Stimulated activated memory B cell treated with anti-CD40 and anti-IgM and Interleukin-4, amounts not matched to agents 10 μg/mL and 1 μg/mL and 100 μg/mL, for 72 hours (primary cell): ENCODE results near the gene APH1A.
"Not testable (repeated sequence)": the region's sequence is repeated elsewhere in the genome, so short reads cannot be mapped to it uniquely, and the experiment has no call there.

Experiments used
- ATAC-seq: fragments of 150-1000 bp; cut with Tn5 transposase; 2 replicates; pipeline ENCODE4 v1.10.0; 2021
- H3K27ac Mint-ChIP-seq: one replicate; pipeline ENCODE4 v1.8.0; 2022; ENCODE audit warnings: mild to moderate bottlenecking, mixed read lengths
- H3K27me3 Mint-ChIP-seq: one replicate; pipeline ENCODE4 v1.8.0; 2022; ENCODE audit warnings: mixed read lengths
- H3K36me3 Mint-ChIP-seq: one replicate; pipeline ENCODE4 v1.8.0; 2022; ENCODE audit warnings: mixed read lengths
- H3K4me1 Mint-ChIP-seq: one replicate; pipeline ENCODE4 v1.8.0; 2022; ENCODE audit warnings: mixed read lengths
- H3K4me3 Mint-ChIP-seq: one replicate; pipeline ENCODE4 v1.8.0; 2022; ENCODE audit warnings: mild to moderate bottlenecking, moderate library complexity, mixed read lengths
- H3K9me3 Mint-ChIP-seq: one replicate; pipeline ENCODE4 v1.8.0; 2022; ENCODE audit warnings: mixed read lengths

APH1A gene

GRCh38 chr1:150232921-150233320, 35.9 kb downstream of the APH1A start:
- H3K4me3 Mint-ChIP-seq, ATAC-seq: not testable (repeated sequence)

GRCh38 chr1:150228246-150228645, 40.6 kb downstream of the APH1A start:
- Mint-ChIP-seq H3K4me1 (peaks cover 27% of the 10 kb centered on the region), H3K36me3 (peaks cover 62% of the 10 kb centered on the region)
- not testable (repeated sequence) for H3K4me3 Mint-ChIP-seq, H3K27ac Mint-ChIP-seq, H3K9me3 Mint-ChIP-seq, H3K27me3 Mint-ChIP-seq, ATAC-seq

More at GRCh38 chr1:150232921-150233320, 35.9 kb downstream of the APH1A start:
- Mint-ChIP-seq H3K4me1 (peaks cover 27% of the 10 kb centered on the region), H3K36me3 (peaks cover 21% of the 10 kb centered on the region)
- not testable (repeated sequence) for H3K9me3 Mint-ChIP-seq, H3K27ac Mint-ChIP-seq, H3K27me3 Mint-ChIP-seq

GRCh38 chr1:150227228-150227627, 41.6 kb downstream of the APH1A start:
- no peak overlapping the region for H3K4me3 Mint-ChIP-seq
- no peak overlapping the region for H3K27ac Mint-ChIP-seq
- H3K9me3 Mint-ChIP-seq, result no peaks in the 10 kb centered on the region
- H3K4me1 Mint-ChIP-seq, result peaks cover 21% of the 10 kb centered on the region
- H3K36me3 Mint-ChIP-seq, result peaks cover 67% of the 10 kb centered on the region
- no peaks in the 10 kb centered on the region for H3K27me3 Mint-ChIP-seq
- ATAC-seq, result no peak

GRCh38 chr1:150226486-150226885, 42.3 kb downstream of the APH1A start:
- Mint-ChIP-seq H3K4me1 (peaks cover 21% of the 10 kb centered on the region), H3K27ac (peak overlapping the region; percentile 50), H3K9me3 (no peaks in the 10 kb centered on the region), H3K4me3 (no peak overlapping the region), H3K27me3 (no peaks in the 10 kb centered on the region), H3K36me3 (peaks cover 70% of the 10 kb centered on the region)
- ATAC-seq, result no peak

- Mint-ChIP-seq H3K27ac (peak overlapping the region; percentile 50), H3K36me3 (peaks cover 71% of the 10 kb centered on the region), H3K9me3 (no peaks in the 10 kb centered on the region), H3K4me1 (peaks cover 21% of the 10 kb centered on the region), H3K27me3 (no peaks in the 10 kb centered on the region), H3K4me3 (no peak overlapping the region)
- ATAC-seq, result peak; percentile 48
Measured at GRCh38 chr1:150225546-150225945, 43.3 kb downstream of the APH1A start.

- Mint-ChIP-seq H3K27me3 (no peaks in the 10 kb centered on the region), H3K36me3 (peaks cover 71% of the 10 kb centered on the region), H3K27ac (no peak overlapping the region), H3K4me1 (peaks cover 21% of the 10 kb centered on the region), H3K4me3 (no peak overlapping the region), H3K9me3 (no peaks in the 10 kb centered on the region)
- ATAC-seq, result no peak
Measured at GRCh38 chr1:150224983-150225382, 43.8 kb downstream of the APH1A start.

- no peaks in the 10 kb centered on the region for H3K9me3 Mint-ChIP-seq
- peaks cover 42% of the 10 kb centered on the region for H3K36me3 Mint-ChIP-seq
- no peak overlapping the region for H3K4me3 Mint-ChIP-seq
- ATAC-seq, result no peak
- H3K27me3 Mint-ChIP-seq, result no peaks in the 10 kb centered on the region
- H3K4me1 Mint-ChIP-seq, result peaks cover 18% of the 10 kb centered on the region
- no peak overlapping the region for H3K27ac Mint-ChIP-seq
Measured at GRCh38 chr1:150221552-150221951, 47.3 kb downstream of the APH1A start.

GRCh38 chr1:150215855-150216254, 53.0 kb downstream of the APH1A start:
- not testable (repeated sequence) for H3K27ac Mint-ChIP-seq, H3K27me3 Mint-ChIP-seq, ATAC-seq, H3K4me3 Mint-ChIP-seq, H3K36me3 Mint-ChIP-seq, H3K9me3 Mint-ChIP-seq
- H3K4me1 Mint-ChIP-seq, result peaks cover 11% of the 10 kb centered on the region
